GM08714 (cell line): ENCODE data around the gene SYNDIG1.

Experiments used
- H3K4me3 ChIP-seq: fragments of 200-500 bp; sonication (Bioruptor generic); 2 replicates; pipeline ENCODE4 v1.5.1; 2014; ENCODE audit warnings: mild to moderate bottlenecking, low read length, inconsistent platforms
- ZNF274 ChIP-seq: IDR thresholded peaks from 2 replicates; pipeline ENCODE4 v1.6.1; 2012; ENCODE audit warnings: mild to moderate bottlenecking, low read depth, low read length

The SYNDIG1 gene

GRCh38 chr20:24578567-24579415 is 109.4 kb downstream of the SYNDIG1 start:
- TF ChIP-seq ZNF274: no peak
- H3K4me3 ChIP-seq: no peak overlapping the region

GRCh38 chr20:24579475-24579874 is 110.0 kb downstream of the SYNDIG1 start:
- H3K4me3 ChIP-seq: no peak overlapping the region
- TF ChIP-seq ZNF274: no peak

DNA sequence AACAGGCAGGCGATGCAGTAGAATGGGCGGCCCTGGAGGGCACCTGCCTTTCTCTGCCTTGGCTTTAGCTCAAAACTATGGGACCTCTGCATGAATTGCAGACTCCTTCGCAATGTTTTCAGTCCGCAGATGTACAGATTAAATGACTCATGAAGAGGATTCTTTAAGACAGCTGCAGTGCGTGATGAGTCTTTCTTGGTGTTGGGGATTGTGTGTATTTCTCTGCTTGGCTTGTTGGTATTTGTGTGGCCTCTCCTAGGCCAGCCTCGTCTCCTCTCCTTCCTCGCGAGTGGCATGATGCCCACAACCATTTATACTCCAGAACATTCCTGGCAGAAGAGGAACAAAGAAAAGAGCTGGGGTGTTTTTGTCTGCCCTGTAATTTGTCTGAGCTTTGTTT is 110.6 kb downstream of the SYNDIG1 start:
- no peak for TF ChIP-seq ZNF274
- H3K4me3 ChIP-seq: no peak overlapping the region

DNA sequence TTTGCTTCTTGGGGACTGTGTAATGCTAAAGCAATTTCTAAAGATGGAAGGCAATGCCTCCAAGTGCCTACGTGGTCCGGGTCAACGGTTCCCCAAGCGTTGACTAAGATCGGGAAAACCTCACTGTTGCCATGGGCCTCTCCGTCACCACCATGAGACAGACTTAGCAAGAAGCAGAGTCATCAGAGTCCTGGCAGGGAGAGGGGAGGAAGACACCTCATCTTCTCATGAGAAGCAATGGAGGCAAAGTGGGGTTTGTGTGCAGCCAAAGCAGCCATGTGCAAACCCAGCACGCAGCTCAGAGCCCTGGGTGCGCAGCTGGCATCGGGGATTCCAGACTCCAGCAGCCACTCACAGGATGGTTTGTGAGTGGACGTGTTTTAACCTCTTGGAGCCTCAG is 111.4 kb downstream of the SYNDIG1 start:
- no peak overlapping the region for H3K4me3 ChIP-seq
- TF ChIP-seq ZNF274: no peak

DNA sequence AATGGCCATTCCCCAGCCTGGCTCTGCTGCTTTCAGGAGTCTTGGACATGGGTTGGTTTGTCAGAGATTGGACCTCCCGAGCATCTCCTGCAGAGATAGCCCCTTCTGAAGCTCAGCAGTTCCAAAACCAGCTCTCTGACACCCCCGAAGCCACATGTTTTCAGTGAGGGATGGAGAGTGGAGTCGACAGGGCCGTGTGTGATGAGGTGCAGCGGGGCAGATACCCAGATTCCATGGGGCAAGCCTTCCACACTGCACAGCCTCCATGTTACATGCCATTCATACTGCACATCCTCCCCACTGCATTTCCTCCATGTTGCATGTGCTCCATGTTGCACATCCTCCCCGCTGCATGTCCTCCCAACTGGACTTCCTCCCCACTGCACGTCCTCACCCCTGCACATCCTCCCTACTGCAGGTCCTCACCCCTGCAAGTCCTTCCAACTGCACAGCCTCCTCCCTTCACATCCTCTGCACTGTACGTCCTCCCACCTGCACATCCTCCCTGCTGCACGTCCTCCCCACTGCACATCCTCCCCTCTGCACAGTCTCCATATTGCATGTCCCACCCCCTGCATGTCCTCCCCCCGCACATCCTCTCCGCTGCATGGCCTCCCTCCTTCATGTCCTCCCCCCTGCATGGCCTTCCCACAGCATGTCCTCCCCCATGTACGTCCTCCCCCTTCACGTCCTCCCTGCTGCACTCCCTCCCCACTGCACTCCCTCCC is 112.2 kb downstream of the SYNDIG1 start:
- no peak overlapping the region for H3K4me3 ChIP-seq
- no peak for TF ChIP-seq ZNF274

- no peak for TF ChIP-seq ZNF274
- no peak overlapping the region for H3K4me3 ChIP-seq
Measured at GRCh38 chr20:24582373-24583168, 113.1 kb downstream of the SYNDIG1 start.

- TF ChIP-seq ZNF274: no peak
- no peak overlapping the region for H3K4me3 ChIP-seq
Measured at GRCh38 chr20:24583169-24583792, 113.9 kb downstream of the SYNDIG1 start.

GRCh38 chr20:24584078-24584477 is 114.6 kb downstream of the SYNDIG1 start:
- H3K4me3 ChIP-seq: no peak overlapping the region
- no peak for TF ChIP-seq ZNF274

DNA sequence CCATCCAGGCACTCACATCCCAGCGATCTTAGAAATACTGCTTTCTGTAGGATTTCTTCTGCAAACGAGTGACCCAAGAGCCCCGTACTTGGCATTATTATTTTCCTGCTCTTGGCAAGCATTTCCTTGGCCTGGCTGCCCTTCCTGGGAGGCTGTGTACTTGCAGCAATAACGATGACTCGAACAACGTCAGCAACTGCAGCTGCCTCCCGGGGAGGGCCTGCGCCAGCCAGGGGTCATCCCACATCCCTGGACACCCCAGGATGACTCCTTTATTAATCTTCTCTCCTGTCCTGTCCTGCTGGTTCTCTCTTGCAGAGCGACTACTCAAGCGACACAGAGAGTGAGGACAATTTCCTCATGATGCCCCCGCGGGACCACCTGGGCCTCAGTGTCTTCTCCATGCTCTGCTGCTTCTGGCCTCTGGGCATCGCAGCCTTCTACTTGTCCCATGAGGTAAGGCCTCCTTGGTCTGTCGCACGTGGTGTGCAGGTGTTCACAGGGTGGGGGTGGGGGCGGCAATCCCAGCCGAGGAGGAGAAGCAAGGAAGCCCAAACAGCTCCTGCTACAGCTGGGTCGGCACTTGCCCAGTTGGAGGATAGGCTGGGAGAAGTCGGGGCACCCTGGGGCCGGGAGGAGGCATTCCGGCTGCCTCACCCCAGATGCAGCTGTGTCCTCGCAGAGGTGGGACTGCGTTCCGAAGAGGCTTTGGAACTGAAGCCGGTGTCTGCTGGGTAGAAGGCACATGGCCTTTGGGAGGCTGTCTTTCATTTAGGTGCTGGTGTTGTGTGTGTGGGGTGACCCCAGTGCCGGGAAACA is 115.3 kb downstream of the SYNDIG1 start:
- no peak for TF ChIP-seq ZNF274
- H3K4me3 ChIP-seq: no peak overlapping the region

DNA sequence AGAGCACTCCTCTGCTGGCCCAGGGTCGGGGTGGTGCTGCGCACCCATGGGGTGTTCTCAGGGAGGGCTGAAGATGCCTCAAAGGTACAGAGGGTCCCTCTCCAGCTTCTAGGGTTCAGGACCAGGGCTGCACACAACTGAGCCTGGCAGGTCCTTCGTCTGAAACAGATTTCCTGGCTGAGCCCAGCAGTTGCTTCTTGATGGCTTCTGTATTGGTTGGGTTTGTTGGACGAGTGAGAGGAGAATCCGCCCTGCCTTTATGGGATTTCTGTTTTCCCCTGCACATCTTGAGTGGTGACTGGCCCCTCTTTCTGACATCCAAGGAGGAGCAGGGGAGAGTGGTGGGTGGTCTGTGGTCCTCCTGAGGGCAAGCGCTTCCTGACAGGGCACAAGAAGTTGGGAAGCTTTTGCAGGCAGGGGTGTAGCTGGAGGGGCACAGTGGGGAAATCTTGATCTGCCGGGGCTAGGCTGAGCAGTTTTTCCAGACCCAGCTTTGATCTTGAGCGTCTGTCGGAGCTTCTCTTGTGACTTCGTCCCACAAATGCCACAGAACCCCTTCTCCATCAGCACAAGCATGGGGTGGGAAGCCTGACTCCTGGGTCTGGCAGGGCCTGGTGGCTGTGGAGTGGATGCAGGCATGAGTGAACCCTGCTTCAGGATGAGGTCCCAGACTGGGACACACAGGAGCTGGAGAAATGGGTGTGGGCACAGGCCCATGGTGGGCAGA is 116.5 kb downstream of the SYNDIG1 start:
- no peak overlapping the region for H3K4me3 ChIP-seq
- TF ChIP-seq ZNF274: no peak

DNA sequence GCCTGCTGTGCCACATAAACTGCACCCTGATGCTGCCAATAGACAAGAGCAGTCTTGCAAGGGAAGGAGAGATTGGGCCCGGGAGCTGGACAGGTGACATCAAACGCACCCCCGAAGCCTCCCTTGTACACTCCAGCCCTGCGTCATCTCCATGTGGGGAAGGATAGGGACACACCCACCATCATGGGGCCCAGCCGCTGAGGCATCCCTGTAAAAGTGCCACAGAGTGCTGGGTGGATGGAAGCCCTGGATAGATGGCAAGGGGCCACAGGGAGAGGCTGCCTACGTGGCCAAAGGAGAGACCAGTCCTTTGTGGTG is 117.1 kb downstream of the SYNDIG1 start:
- H3K4me3 ChIP-seq: no peak overlapping the region
- TF ChIP-seq ZNF274: no peak

GRCh38 chr20:24587384-24588046 is 118.1 kb downstream of the SYNDIG1 start:
- no peak for TF ChIP-seq ZNF274

More at GRCh38 chr20:24587384-24588046, 118.1 kb downstream of the SYNDIG1 start:
- no peak overlapping the region for H3K4me3 ChIP-seq
